CD4-positive, alpha-beta T cell treated with Interleukin-17A for 4 hours (primary cell): ENCODE measurements around the gene SKIL.

Experiments
- DNase-seq: peaks from one replicate; pipeline ENCODE4 v3.0.0-alpha.2; 2020; ENCODE audit warnings: mixed read lengths

Gene SKIL

GRCh38 chr3:170352936-170353335, 4.6 kb upstream of the SKIL start:
- no peak for DNase-seq

GRCh38 chr3:170353485-170353884, 4.0 kb upstream of the SKIL start:
- no peak for DNase-seq

- no peak for DNase-seq
These were observed 2.8 kb upstream of the SKIL start for GRCh38 chr3:170354760-170355159.

GRCh38 chr3:170355738-170356595, 1.5 kb upstream of the SKIL start:
- DNase-seq: no peak

- DNase-seq: peak; percentile 58
These were observed 829 bp upstream of the SKIL start for GRCh38 chr3:170356596-170357175.

GRCh38 chr3:170358042-170359010, 811 bp downstream of the SKIL start:
- peak; percentile 79 for DNase-seq

GRCh38 chr3:170359178-170359704, 1.7 kb downstream of the SKIL start:
- no peak for DNase-seq

- no peak for DNase-seq
These were observed 3.0 kb downstream of the SKIL start for GRCh38 chr3:170360466-170360865.

GRCh38 chr3:170360916-170361315, 3.4 kb downstream of the SKIL start:
- no peak for DNase-seq

- no peak for DNase-seq
These were observed 4.2 kb downstream of the SKIL start for GRCh38 chr3:170361711-170362110.

GRCh38 chr3:170363471-170363994, 6.0 kb downstream of the SKIL start:
- DNase-seq: no peak

- no peak for DNase-seq
These were observed 7.5 kb downstream of the SKIL start for GRCh38 chr3:170364965-170365364.

- DNase-seq: no peak
These were observed 10.3 kb downstream of the SKIL start for GRCh38 chr3:170367797-170368196.

- DNase-seq: no peak
These were observed 11.4 kb downstream of the SKIL start for GRCh38 chr3:170368921-170369320.

- no peak for DNase-seq
These were observed 14.8 kb downstream of the SKIL start for GRCh38 chr3:170372190-170372879.

- no peak for DNase-seq
These were observed 26.1 kb downstream of the SKIL start for GRCh38 chr3:170383567-170383966.

- DNase-seq: no peak
These were observed 29.0 kb downstream of the SKIL start for GRCh38 chr3:170386468-170386867.

GRCh38 chr3:170387950-170388349, 30.4 kb downstream of the SKIL start:
- no peak for DNase-seq

GRCh38 chr3:170391108-170391507, 33.6 kb downstream of the SKIL start:
- no peak for DNase-seq

- no peak for DNase-seq
These were observed 40.2 kb downstream of the SKIL start for GRCh38 chr3:170397685-170398084.

GRCh38 chr3:170405101-170405500, 47.6 kb downstream of the SKIL start:
- no peak for DNase-seq

- DNase-seq: peak; percentile 20
These were observed 53.0 kb downstream of the SKIL start for GRCh38 chr3:170410428-170411029.
